ENCODE data around the gene WNT9B.

The WNT9B gene

DNA sequence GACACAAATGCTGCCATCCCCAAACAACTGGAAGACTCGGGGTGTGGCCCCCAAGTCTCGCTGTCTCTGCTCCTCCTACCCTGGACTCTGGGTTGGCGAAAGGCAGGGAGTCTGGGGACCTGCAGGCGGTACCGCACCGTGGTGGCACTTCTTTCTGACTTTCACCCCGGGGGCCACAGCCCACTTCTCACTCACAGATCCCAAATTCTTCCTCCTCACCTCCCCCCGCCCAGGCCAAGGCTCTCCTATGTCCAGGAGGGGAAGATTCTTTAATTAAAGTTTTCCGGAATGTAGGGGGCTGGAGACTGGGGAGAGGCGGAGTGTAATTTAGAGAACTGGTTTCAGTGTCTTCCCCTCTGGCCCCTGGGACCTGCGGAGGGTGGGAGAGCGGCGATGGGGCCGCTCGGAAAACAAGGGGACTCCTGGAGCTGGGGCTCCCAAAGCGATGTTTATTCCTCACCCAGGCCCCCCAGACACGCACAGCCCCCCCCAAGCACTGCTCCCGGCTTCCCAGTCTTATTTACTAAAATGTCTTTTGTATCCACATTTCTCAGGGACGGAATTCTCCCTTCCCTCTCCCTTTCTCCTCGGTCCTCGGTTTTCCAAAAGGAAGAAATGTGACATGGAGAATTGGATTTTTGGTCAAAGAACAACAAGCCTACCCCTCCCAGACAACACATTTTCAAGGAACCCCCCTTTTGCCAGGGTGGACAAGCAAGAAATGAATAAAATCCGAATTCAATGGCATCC, 34.1 kb upstream of the WNT9B start:
- peak overlapping the region; percentile 67 for H3K4me3 ChIP-seq (ENCODE audit: low read length)
- H3K36me3 ChIP-seq (ENCODE audit: insufficient read depth, low read depth, low read length): no peaks in the 10 kb centered on the region
- peaks cover 100% of the 10 kb centered on the region for H3K27me3 ChIP-seq (ENCODE audit: insufficient read depth, low read length)
- H3K4me1 ChIP-seq (ENCODE audit: insufficient read depth, low read length): peaks cover 37% of the 10 kb centered on the region
- H3K27ac ChIP-seq (ENCODE audit: low read length): no peak overlapping the region
- H3K9ac ChIP-seq (ENCODE audit: low read depth, low read length): peak overlapping the region; percentile 51; the same call in 1 of the 2 replicates
- no peaks in the 10 kb centered on the region for H3K9me3 ChIP-seq (ENCODE audit: insufficient read depth, low read depth, low read length)

DNA sequence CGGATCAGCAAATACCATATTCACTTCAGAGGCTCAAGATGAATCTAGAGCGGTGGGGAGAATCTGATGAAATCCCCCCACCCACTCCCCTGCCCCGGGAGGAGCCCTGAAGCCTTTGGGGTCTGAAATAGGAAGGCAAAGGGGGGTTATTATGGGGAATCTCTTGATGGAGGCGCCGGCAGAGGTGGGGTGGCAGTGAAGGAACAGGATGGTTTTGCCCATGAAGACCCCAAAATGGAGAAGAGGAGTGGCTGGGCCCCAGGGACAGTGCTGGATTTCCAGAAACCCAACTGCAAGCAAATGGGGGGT, 33.5 kb upstream of the WNT9B start:
- Histone ChIP-seq H3K9me3 (ENCODE audit: insufficient read depth, low read depth, low read length) (no peaks in the 10 kb centered on the region), H3K27ac (ENCODE audit: low read length) (no peak overlapping the region), H3K27me3 (ENCODE audit: insufficient read depth, low read length) (peaks cover 99% of the 10 kb centered on the region), H3K36me3 (ENCODE audit: insufficient read depth, low read depth, low read length) (no peaks in the 10 kb centered on the region), H3K4me1 (ENCODE audit: insufficient read depth, low read length) (peaks cover 31% of the 10 kb centered on the region), H3K4me3 (ENCODE audit: low read length) (peak overlapping the region; percentile 67), H3K9ac (ENCODE audit: low read depth, low read length) (peak overlapping the region; percentile 51; the same call in 1 of the 2 replicates)

DNA sequence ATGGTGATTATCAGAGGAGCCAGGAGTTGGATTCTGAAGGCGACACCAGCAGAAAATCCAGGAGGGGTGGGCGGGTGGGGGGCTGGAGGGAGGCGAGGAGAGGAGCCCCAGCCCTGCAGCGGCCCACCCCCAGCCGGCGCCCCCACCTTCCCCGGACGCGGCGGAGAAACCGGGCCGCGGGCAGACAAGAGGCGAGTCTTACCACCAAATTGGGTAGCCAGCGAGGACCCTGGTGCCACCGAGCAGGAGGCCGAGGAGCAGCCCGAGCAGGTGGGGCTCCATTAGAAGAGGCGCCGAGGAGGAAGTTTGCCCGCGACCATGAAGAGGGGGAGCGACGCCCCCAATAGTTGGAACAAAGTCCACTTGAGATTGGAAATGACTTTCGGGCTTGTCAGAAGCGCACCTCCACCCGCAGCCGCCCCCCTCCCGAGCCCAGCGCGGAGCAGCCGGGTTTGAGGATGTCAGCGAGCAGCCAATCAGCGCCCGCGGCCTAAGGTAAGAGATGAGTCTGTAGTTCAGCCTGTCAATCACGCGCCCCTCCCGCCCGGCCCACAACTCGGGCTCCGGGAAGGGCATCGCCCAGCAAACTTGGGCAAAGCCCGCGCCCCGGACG, 33.0 kb upstream of the WNT9B start, which contains the start of gene WNT3:
Gene WNT3, minus strand, starts transcription at position 377 of the 613 bp plus-strand sequence. Its CDS starts 95 bp downstream, at position 282.
- H3K4me3 ChIP-seq (ENCODE audit: low read length): peak within 1 kb of the TSS; percentile 75
- H3K9me3 ChIP-seq (ENCODE audit: insufficient read depth, low read depth, low read length): no peaks in the 10 kb centered on the region
- no peak within 1 kb of the TSS for H3K27ac ChIP-seq (ENCODE audit: low read length)
- peaks cover 29% of the 10 kb centered on the region for H3K4me1 ChIP-seq (ENCODE audit: insufficient read depth, low read length)
- peak within 1 kb of the TSS; percentile 51; the same call in 1 of the 2 replicates for H3K9ac ChIP-seq (ENCODE audit: low read depth, low read length)
- peaks cover 97% of the 10 kb centered on the region for H3K27me3 ChIP-seq (ENCODE audit: insufficient read depth, low read length)
- no peaks in the 10 kb centered on the region for H3K36me3 ChIP-seq (ENCODE audit: insufficient read depth, low read depth, low read length)

DNA sequence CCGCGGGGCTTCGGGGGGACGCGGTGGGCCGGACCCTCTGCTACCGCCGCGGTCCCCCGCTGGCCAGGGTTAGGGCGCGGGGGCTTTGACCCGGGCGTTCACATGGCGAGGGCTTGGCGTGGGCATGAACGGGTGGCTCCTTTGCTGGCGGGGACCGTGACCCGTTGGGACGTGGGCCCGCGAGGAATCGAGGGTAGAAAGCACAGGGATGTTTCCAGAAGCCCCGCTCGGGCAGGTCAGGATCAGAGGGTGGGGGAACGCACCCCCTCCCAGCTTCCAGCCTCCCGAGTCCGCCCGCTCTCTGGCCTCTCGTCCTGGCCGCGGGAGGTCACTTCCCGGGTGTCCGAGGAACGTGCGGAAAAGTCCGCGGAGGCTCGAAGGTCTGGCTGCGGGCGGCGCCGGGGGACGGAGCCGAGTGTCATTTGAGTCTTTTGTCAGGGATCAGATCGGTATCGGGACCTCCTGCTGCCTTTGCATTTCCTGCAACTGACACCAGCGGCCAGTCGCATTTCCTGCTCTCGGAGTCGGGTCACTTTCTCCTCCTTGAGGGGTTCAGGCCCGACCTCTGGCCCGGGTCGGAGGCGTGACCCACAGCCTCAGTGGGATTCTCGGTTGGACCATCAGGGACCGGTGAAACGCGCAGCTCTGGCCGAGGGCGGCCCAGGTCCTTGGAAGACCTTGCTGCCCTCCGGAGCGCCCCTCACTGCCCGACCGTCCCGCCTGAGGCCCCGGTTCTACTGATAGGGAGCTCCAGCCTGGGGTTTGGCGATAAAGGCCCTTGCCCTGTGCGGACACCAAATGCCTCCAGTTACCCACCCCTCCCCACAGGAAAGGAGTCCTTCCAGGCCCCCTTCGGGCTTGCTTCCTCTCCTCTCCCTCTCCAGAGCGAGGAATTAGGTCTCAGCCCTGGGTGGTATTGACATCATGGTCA, 32.2 kb upstream of the WNT9B start:
- no peaks in the 10 kb centered on the region for H3K36me3 ChIP-seq (ENCODE audit: insufficient read depth, low read depth, low read length)
- peaks cover 96% of the 10 kb centered on the region for H3K27me3 ChIP-seq (ENCODE audit: insufficient read depth, low read length)
- no peak overlapping the region for H3K27ac ChIP-seq (ENCODE audit: low read length)
- peak overlapping the region; percentile 75 for H3K4me3 ChIP-seq (ENCODE audit: low read length)
- peaks cover 25% of the 10 kb centered on the region for H3K4me1 ChIP-seq (ENCODE audit: insufficient read depth, low read length)
- H3K9ac ChIP-seq (ENCODE audit: low read depth, low read length): peak overlapping the region; percentile 47; the same call in 1 of the 2 replicates
- H3K9me3 ChIP-seq (ENCODE audit: insufficient read depth, low read depth, low read length): no peaks in the 10 kb centered on the region

DNA sequence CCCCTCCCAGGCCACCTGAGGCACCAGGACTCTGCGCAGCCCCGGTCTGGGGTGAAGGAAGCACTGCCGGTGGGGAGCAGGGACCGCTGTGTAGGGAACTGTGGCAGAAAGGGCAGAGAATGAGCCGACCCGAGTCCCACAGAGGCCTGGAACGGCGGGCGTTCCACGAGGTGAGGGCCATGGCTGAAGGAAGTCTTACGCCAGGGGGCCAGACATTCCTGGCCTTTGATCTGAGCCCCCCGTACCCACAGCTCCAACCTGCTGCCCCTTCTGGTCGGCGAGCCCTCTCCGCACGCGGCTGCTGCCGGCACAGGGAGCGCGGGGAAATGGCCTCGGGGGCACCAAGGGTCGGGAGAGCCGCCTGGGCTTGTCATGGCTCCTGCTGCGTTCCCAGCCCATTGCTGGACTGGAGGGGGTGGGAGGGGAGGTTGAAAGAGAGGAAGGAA, 31.5 kb upstream of the WNT9B start:
- no peaks in the 10 kb centered on the region for H3K9me3 ChIP-seq (ENCODE audit: insufficient read depth, low read depth, low read length)
- peaks cover 23% of the 10 kb centered on the region for H3K4me1 ChIP-seq (ENCODE audit: insufficient read depth, low read length)
- H3K27me3 ChIP-seq (ENCODE audit: insufficient read depth, low read length): peaks cover 94% of the 10 kb centered on the region
- no peak overlapping the region for H3K27ac ChIP-seq (ENCODE audit: low read length)
- no peaks in the 10 kb centered on the region for H3K36me3 ChIP-seq (ENCODE audit: insufficient read depth, low read depth, low read length)
- H3K9ac ChIP-seq (ENCODE audit: low read depth, low read length): peak overlapping the region; percentile 40; the same call in 1 of the 2 replicates
- peak overlapping the region; percentile 75 for H3K4me3 ChIP-seq (ENCODE audit: low read length)

DNA sequence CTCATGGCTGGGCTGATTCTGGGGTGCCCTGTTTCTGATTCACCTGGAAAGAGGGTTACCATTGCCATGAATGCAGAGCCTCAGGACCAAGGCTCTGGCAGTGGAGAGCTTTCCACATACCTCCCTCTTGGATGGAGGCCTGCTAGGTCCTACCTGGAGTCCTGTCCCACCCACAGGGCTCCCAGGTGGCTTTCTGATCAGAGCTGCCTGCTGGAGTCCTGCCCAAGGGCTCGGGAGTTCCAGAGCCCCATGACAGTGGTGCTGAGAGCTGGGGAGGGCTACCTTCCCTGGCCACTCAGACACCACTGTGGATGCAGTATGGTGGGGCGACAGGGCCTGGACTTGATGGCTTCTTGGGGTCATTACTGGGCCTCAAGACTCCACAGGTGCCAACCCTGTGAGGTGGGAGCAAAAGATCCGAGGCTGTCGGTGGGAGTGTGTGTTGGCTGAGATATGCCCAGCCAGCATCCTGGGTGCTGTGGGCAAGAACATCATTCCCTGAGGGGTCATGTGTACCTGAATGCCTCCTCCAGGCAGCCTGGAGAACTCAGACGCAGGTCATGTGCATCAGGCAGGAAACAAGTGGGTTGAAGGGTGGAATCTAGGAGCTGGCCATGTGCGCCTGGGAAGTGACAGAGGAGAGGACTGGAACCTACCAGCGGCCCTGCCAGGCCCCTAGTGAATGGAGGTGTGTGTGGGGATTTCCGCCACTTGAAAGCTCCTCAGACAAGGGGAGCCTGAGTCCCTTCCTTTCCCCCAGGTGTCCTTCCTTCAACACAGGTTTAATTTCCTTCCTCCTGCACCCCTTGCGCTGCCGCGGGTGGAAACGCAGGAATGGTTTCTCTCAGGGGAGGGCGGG, 30.6 kb upstream of the WNT9B start:
- H3K27ac ChIP-seq (ENCODE audit: low read length): no peak overlapping the region
- H3K4me3 ChIP-seq (ENCODE audit: low read length): peak overlapping the region; percentile 75; the same call in 1 of the 2 replicates
- peaks cover 23% of the 10 kb centered on the region for H3K4me1 ChIP-seq (ENCODE audit: insufficient read depth, low read length)
- H3K36me3 ChIP-seq (ENCODE audit: insufficient read depth, low read depth, low read length): no peaks in the 10 kb centered on the region
- peak overlapping the region; percentile 40; the same call in 1 of the 2 replicates for H3K9ac ChIP-seq (ENCODE audit: low read depth, low read length)
- peaks cover 93% of the 10 kb centered on the region for H3K27me3 ChIP-seq (ENCODE audit: insufficient read depth, low read length)
- H3K9me3 ChIP-seq (ENCODE audit: insufficient read depth, low read depth, low read length): no peaks in the 10 kb centered on the region

DNA sequence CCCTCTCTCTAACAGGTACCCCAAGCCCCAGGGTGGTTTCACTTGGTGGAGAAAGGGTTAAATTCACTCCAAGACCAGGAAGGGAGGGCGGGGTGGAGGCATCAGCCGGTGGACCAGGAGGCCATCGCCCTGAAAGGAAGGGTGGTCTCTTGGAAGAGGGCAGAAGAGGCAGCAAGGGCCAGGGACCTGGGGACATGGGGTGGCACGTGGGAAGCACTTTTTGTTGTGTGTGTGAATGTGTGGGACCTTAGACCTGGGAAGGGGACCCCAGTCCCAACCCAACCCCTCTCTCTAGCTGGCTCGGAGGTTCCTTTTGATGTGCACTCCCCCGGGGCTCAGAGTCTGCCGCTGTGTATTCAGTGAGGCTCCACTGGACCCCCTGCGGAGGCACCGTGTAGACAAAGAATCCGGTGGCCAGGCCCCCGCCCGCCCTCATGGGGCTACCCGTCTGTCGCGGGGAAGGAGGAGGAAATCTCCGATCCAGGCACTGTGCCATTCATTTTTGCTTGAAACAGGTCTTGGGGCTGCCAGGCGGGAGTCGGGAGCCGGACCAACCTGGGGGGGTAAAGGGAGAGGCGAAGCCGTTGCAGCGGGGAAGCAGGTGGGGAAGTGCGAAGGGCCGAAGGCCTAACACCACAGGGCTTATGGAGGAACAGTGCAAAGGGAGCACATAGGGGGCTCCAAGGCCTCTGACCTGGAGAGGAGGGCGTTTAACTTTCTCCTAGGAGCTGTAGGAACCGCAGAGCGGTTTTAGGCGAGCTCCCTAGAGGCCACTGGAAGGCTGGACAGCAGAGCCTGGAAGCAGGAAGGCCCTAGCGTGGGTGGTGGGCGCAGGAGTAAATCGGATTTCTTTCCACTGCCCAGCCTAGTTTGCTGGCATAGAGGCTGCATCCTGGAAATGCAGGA, 29.6 kb upstream of the WNT9B start:
- no peak overlapping the region for H3K27ac ChIP-seq (ENCODE audit: low read length)
- H3K9me3 ChIP-seq (ENCODE audit: insufficient read depth, low read depth, low read length): no peaks in the 10 kb centered on the region
- peaks cover 22% of the 10 kb centered on the region for H3K4me1 ChIP-seq (ENCODE audit: insufficient read depth, low read length)
- H3K36me3 ChIP-seq (ENCODE audit: insufficient read depth, low read depth, low read length): no peaks in the 10 kb centered on the region
- no peak overlapping the region for H3K9ac ChIP-seq (ENCODE audit: low read depth, low read length)
- peaks cover 84% of the 10 kb centered on the region for H3K27me3 ChIP-seq (ENCODE audit: insufficient read depth, low read length)
- peak overlapping the region; percentile 49; the same call in 1 of the 2 replicates for H3K4me3 ChIP-seq (ENCODE audit: low read length)

DNA sequence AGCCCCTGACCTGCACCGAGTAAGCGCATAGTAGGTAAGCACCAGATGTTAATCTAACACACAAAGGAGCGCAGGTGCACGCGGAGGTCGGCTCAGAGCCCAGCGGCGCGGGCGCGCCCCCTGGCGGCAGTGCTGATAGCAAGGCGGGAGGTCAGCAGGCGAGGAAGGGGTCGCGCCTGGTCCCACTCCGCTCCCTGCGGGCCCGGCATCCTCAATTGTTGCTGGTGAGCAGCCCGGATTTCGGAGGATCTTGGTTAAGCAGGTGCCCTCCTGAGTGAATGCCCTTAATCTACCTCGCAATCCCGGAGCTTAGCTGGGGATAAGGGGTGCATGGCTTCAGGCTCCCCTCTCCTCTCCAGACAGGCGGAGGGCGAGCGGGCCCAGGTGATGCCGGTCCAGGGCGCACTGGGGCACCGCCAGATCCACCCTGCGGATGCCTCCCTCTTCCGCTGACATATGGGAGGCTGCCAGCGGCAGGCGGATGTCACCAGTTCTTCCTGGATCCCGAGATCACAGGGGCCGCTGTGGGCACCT, 28.9 kb upstream of the WNT9B start:
- peaks cover 76% of the 10 kb centered on the region for H3K27me3 ChIP-seq (ENCODE audit: insufficient read depth, low read length)
- no peaks in the 10 kb centered on the region for H3K36me3 ChIP-seq (ENCODE audit: insufficient read depth, low read depth, low read length)
- no peak overlapping the region for H3K4me3 ChIP-seq (ENCODE audit: low read length)
- no peak overlapping the region for H3K9ac ChIP-seq (ENCODE audit: low read depth, low read length)
- H3K9me3 ChIP-seq (ENCODE audit: insufficient read depth, low read depth, low read length): no peaks in the 10 kb centered on the region
- H3K27ac ChIP-seq (ENCODE audit: low read length): no peak overlapping the region
- peaks cover 18% of the 10 kb centered on the region for H3K4me1 ChIP-seq (ENCODE audit: insufficient read depth, low read length)

DNA sequence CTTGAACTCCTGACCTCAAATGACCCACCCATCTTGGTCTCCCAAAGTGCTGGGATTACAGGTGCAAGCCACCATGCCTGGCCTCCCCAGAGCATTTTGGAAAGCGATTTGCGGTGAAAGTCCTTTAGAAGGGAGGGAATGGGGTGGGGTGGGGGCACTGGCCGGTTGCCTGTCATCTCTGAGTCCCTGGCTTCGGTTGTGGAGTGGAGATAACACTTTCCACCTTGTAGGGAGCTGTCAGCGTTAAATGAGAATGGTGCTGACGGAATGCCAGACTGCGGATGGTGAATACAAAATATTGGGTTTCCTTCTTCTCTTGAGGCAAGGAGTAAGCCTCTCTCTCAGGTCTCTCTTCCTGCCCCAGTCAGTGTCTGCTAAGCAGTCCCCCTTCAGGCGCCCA, 27.7 kb upstream of the WNT9B start:
- Histone ChIP-seq H3K27ac (ENCODE audit: low read length) (no peak overlapping the region), H3K27me3 (ENCODE audit: insufficient read depth, low read length) (peaks cover 64% of the 10 kb centered on the region), H3K36me3 (ENCODE audit: insufficient read depth, low read depth, low read length) (no peaks in the 10 kb centered on the region), H3K9me3 (ENCODE audit: insufficient read depth, low read depth, low read length) (no peaks in the 10 kb centered on the region), H3K9ac (ENCODE audit: low read depth, low read length) (no peak overlapping the region), H3K4me3 (ENCODE audit: low read length) (no peak overlapping the region), H3K4me1 (ENCODE audit: insufficient read depth, low read length) (peaks cover 16% of the 10 kb centered on the region)

DNA sequence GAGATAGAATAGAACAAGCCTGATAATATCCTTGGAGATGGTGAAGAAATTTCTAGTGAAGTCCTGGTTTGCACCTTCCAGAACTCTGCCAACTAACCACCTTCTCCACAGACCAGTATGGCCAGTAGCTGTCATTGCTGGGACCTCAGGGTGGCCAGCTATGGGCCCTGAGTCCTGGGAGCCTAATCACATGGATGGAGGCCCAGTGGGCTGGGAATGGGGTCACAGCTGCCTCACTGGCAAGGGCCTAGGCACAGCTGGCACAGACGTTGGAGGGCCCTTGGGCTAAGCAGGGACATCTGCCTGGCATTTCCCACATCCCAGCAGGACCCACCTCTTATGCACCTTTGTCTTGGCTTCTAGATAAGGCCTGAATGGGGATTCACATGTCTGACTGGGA, 25.3 kb upstream of the WNT9B start:
- no peak overlapping the region for H3K9ac ChIP-seq (ENCODE audit: low read depth, low read length)
- no peaks in the 10 kb centered on the region for H3K36me3 ChIP-seq (ENCODE audit: insufficient read depth, low read depth, low read length)
- H3K4me3 ChIP-seq (ENCODE audit: low read length): no peak overlapping the region
- no peak overlapping the region for H3K27ac ChIP-seq (ENCODE audit: low read length)
- H3K9me3 ChIP-seq (ENCODE audit: insufficient read depth, low read depth, low read length): no peaks in the 10 kb centered on the region
- peaks cover 49% of the 10 kb centered on the region for H3K27me3 ChIP-seq (ENCODE audit: insufficient read depth, low read length)
- H3K4me1 ChIP-seq (ENCODE audit: insufficient read depth, low read length): peaks cover 8% of the 10 kb centered on the region; the same call in 1 of the 2 replicates

Data from iPS-20b (cell line).